GM21367 (cell line): Measurements from ENCODE around the gene PLOD2.

Experiments used
- ATAC-seq: cut with Tn5 transposase; IDR thresholded peaks from one replicate; pipeline ENCODE4 v1.9.1; 2021; ENCODE audit not compliant: unreplicated experiment

PLOD2 gene

DNA sequence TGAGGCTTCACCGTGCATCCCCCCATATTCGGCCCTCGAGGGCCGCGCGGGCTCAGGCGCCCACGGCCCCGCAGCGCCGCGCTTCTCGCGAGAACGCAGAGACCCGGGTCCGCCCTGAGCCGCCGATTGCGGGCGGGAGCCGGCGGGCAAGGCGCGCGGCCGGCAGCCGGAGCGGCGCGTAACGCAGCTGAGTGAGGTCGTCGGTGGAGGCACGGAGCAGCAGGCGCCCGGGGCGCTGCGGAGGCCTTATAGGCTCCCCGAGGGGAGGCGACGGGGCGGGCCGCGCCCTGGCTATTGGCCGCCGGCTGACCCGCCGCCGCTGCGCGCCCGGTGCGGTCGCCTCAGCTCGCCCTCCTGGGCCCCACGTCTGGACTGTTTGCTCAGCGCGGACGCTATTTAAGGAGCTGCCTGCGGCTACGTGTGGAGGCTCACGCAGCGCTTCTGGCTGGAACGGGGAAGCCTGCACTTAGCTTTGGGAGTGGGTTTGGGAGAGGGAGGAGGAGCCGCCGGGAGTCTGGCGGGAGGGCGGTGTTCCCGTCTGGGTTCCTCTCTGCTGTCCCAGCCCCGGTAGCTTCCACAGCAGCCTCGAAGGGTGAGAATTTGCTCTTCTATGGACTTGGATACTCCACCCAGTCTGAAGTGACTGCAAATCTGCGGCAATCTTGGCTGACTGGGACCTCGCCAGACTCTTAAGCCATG, at the start of gene PLOD2:
PLOD2 (minus strand) TSS at position 221 of the 699 bp plus-strand sequence; CDS start at position 26, 195 bp downstream.
- ATAC-seq, result peak; percentile 56

DNA sequence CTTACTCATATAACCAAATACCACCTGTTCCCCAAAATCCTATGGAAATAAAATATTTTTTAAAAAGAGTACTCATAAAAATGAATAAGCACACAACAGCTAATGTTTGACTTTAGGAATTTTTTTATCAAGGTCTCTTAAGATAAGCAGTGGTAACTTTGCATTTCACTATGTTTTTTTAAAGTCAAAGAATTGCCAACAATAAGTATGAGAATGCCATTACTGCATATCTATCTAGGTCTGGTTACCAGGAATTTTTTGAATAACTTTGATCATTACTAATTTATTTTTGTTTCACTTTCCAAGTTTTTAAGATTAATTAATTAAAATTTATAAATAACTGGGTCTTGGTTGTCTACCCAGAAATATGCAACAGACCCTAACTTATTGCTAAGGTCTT, 48.4 kb upstream of the PLOD2 start:
- no peak for ATAC-seq

DNA sequence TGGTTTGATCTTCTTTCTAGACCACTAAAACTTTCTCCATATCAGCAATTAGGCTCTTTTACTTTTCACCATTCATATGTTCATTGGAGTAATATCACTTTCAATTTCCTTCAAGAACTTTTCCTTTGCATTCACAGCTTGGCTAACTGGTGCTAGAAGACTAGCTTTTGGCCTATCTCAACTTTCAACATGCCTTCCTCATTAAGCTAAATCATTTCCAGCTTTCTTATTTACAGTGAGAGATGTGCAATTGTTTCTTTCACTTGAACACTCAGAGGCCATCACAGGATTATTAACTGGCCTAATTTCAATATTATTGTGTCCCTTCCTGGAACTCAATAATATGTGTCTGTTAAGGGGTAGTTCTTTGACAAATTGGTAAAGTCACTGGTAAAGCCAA, 42.8 kb upstream of the PLOD2 start:
- no peak for ATAC-seq

DNA sequence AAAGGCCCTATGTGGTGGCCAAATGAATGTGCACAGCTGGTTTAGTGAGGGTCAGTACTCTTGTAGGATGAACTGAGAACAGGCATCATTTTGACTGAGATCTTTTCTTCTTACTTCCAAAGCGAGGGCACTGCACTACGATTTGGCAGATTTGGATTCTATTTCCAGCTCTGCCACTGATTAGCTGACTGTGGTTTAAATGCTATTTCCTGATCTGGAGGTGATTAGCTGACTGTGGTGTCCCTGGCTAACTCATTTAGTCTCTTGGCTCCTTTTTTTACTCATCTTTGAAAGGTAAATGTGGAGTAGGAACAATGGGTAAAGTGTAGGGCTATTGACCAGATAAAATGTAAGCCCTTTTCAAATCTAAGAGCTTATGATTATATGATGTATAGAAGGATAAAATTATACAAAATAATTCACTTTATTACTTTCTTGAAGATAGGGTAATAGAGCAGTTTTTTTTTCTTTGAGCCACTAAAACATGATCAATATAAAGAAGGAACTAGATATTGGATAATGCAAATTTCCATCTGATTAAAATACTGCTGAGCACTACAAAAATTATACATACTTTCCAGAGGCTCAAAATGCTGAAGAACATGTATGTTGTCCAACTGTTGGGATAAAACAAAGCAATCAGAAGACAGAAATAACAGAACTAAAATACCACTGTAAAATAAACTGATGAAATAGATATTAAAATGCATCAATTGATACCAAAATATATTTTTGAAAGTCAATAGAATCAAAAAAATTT, 39.7 kb upstream of the PLOD2 start:
- no peak for ATAC-seq

- ATAC-seq, result no peak
These were observed 38.8 kb upstream of the PLOD2 start for GRCh38 chr3:146199762-146200161.

DNA sequence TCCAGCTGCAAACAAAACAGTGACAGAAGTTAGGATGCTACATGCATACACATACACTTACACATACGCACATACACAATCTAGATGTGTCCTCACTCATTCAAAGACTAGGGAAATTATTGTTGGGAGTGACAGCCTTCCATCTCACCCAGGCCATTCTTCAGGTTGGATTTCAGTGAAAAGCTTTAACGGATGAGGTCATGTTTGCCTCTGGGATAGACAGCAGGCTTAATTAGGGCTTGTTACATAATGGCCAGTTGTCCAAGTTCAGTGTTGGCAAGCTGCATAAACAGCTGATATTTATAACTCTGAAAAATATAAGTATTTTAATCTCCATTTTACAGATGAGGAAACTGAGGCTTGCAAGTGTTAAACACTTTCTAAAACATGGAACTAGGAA, 35.8 kb upstream of the PLOD2 start:
- ATAC-seq, result no peak

DNA sequence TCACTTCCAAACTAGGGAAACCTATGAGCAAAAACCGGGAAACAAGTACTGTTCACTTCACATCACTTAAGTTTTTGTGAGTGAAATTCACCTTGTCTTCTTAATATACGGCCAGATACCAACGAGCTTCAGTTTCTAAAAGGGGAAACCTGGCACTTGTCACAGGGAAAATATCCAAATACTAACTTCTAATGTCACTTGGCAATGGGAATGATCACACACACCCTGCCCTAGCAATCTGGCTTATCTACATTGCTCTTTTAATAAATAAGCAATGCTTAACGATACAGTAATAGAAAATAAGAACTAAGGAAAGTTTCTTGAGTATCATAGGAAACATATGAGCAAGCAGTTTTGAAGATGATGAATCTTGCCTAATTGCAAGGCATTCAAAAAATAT, 34.6 kb upstream of the PLOD2 start:
- ATAC-seq, result no peak

- no peak for ATAC-seq
These were observed 34.0 kb upstream of the PLOD2 start for GRCh38 chr3:146195030-146195429.

DNA sequence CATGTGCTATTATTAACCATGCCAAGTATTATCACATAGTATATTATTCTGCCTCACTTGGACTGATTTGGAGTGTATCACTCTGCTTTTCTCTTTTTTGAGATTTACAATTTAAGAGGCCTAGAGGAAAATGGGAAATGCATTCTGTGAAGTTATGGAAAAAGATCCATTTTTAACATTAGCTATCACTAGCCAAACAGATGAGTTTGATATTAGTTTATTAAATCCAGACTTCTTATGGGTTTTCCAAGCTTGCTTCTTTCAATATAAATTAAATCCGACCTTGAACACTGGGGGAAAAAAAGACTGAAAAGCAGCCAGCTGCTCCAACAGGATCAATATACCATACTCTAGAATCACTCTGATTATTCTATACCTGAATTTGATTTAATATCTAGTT, 30.1 kb upstream of the PLOD2 start:
- no peak for ATAC-seq

DNA sequence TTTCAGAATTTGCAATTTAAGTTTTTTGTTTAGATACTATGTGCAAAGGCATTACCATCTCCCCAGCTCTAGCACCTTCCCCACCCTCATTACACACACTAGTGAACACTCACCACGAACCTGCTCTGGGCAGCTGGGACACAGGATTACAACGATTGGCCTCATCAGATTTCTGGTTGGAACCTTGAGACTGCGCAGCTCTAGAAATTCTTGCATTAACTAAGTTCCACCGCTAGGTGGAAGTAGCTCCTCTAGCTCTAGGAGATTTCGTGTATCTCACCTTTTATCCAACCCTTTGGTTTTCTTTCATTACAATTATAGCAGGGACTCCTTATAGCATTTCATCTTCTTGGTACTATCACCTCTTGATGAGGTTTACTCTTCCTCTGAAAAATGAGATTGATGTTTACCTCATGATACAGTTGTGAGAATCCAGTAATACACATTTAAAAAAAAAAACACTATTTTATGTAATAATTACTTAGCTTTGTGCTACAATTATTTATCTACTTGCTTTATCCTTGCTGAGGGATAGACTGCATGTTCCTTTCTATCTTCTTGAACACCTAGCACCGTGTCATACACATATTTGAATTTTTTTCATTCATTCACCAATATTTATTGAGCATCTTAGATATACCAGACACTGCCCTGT, 28.7 kb upstream of the PLOD2 start:
- peak; percentile 96 for ATAC-seq

DNA sequence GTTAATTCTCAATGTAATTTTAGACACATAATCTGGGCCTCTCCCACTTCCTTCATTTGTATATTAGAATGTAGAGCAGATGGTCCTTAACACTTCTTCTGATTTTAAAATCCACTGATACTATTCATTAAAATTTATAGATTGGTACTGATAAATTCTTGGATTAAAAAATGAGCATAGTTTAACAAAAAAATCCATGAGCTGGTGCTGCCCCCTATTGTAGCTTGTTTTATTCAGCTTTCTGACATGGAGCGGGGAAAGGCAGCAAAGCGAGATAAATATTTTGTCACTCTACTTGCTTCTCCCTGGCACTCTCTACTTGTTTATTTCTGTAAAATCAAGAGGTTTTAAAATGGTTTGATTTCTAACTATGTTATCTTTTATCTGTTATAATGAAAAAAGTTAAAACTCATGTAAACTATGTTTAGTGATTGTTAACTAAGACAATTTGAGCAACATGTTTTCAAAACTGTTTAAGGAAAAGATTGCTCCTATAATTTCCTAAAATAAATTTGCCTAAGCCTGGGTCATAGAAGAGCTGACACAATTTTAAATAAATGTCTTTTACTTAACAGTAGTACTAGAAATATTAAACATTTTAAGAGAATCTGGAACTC, 26.5 kb upstream of the PLOD2 start:
- no peak for ATAC-seq

DNA sequence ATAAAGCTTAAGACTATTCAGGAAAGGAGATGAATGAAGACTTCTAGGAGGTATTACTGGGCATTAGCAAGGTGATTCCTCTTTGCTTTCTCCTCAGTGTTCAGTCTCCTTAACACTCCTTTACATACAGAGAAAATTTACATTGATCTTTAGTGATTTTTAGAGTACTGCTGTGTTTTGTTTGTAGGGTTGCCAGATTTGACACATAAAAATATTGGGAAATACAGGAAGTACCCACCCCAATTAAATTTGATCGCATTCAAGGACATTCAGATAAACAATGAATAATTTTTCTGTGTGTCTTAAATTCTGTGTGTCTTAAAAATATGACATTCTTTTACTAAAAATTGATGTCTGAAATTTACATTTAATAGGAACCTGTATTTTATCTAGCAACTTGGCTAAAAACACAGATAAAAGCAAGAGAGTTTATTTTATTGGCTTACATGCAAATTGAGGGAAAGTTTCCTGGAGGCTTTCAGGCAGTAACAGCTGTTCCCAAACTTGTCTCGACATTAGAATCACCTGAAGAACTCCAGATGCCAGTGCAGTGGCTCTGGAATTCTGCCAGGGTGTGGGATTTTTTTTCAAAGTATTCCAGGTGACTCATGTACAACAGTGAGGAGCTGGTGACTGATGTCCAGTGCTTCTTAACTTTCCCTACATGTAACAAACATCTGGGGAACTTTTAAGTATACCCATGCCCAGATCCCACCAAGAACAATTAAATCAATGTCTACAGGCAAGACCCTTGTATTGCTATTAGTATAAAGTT, 23.4 kb upstream of the PLOD2 start:
- ATAC-seq, result no peak

DNA sequence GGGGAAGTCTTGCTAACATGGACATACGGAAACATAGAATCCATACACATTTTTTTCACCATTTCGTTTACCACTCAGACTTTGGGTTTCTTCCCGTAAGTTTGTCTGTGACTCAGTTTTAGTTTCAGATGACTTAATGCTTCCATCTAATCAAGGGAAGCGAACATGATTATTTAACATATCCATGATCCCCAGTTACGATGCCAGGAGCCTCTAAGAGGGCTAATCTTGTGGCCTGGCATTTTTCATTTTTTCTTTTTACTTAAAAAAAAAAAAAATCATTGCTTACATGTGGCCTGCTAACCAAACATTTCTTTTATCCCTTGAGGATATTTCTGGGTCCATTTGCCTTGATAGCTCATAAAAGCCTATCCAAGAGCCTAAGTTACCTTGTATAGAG, 20.2 kb upstream of the PLOD2 start:
- ATAC-seq, result no peak

GRCh38 chr3:146180376-146180775, 19.4 kb upstream of the PLOD2 start:
- ATAC-seq, result no peak

DNA sequence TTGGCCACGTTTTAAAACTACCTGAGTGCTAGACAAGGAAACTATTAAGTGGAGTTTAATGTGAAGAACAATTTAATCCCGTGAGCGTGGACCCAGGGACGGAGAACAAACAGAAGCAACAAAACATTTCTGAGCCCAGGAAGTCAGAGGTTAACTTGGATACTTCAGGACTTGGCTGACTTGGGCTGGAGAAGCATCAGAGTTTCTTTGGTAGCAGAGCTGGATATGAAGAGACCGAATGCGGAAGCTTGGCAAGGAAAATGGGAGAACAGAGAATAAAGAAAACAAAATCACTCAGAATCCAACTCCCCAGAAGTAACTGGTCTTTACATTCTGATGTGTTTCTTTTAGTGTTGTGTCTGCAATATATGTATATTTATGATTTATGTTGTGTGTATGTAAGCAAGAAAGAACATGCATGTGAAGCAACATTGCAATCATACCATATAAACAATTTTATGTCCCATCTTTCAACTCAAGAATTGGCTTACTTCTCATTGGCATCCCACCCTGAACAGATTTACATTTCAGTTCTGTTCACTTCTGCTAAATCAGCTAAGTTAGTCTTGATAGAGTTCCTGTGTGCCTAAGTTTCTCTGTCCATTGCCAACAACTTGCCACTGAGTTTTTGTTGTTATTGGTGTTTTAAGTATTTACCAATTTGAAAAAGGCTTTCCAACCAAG, 17.2 kb upstream of the PLOD2 start:
- no peak for ATAC-seq

GRCh38 chr3:146177519-146177918, 16.5 kb upstream of the PLOD2 start:
- ATAC-seq, result no peak

DNA sequence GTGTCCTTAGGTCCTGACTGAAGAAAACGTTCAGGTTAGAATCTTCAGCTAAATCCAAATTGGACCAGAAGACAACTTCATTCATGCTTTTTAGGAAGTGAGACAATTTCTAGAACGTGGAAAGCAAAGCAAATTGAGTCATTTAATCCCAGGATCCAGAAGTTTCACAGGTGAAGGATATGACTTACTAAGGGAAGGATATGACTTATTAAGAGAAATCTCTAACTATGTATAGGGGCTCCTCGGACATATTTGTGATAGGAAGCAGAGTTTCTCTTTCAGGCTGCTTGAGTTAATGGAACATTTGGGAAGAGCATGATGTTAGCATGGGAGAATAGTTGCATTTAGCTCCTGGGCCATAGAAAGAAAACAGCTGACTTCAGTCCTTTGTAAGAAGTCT, 16.1 kb upstream of the PLOD2 start:
- ATAC-seq, result no peak

- ATAC-seq, result no peak
These were observed 11.6 kb upstream of the PLOD2 start for GRCh38 chr3:146172586-146172985.

GRCh38 chr3:146170591-146170990, 9.6 kb upstream of the PLOD2 start:
- ATAC-seq, result no peak

DNA sequence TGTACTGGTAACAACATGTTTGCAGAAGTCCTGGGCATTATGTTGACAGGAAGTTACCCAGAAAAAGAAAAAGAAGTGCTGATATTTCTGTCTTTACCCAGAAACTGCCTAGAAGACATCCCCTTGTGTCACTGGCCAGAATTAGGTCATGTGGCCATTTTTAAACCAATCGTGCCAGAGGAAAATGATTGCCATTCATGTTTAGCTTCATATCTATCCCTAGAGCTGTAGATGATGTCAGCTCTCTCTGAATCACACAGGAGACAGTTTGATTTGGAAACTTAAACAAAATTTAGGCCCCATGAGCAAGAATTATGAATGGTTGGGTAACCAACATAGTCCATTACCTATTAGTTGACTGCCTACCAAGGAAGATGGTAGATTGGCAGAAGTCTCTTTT, 8.9 kb upstream of the PLOD2 start:
- no peak for ATAC-seq
